Stimulated activated CD8-positive, alpha-beta memory T cell treated with anti-CD3 and anti-CD28 coated beads, Interleukin-15, amount 100 ng/mL, for 48 hours (primary cell): ENCODE results near the gene C2CD4D.
A peak's percentile ranks its signal among the peaks of the same experiment; 100 is the strongest.

Source experiments
- DNase-seq, 2 donors: peaks; one replicate each; pipeline ENCODE4 v3.0.0-alpha.2; 2020; ENCODE audit warnings: low read depth in 2 of 2

C2CD4D gene

GRCh38 chr1:151790071-151790939 is 49.3 kb downstream of the C2CD4D start, which contains the start of gene TDRKH:
TDRKH (minus strand) TSS chr1:151790500; CDS start chr1:151783022, 7,478 bp downstream.
- peak; percentile 99 for DNase-seq
